KMS-11 (cell line): Measurements from ENCODE around the gene SCN1A.

Source experiments
- H2AFZ ChIP-seq: fragments of 200-600 bp; sonication (generic); 2 replicates; pipeline ENCODE4 v1.6.1; 2016; ENCODE audit warnings: antibody characterized with exemption, mixed run types, low read depth
- H3K27ac ChIP-seq: fragments of 200-600 bp; sonication (generic); 2 replicates; pipeline ENCODE4 v1.6.1; 2016; ENCODE audit warnings: mild to moderate bottlenecking, mixed run types
- H3K27me3 ChIP-seq: fragments of 200-600 bp; sonication (generic); 2 replicates; pipeline ENCODE4 v1.6.1; 2017; ENCODE audit warnings: mild to moderate bottlenecking, low read depth, mixed run types, moderate library complexity; ENCODE audit not compliant: insufficient read depth
- H3K36me3 ChIP-seq: fragments of 200-600 bp; sonication (generic); 2 replicates; pipeline ENCODE4 v1.6.1; 2017; ENCODE audit warnings: mild to moderate bottlenecking, mixed run types; ENCODE audit not compliant: insufficient read depth
- H3K4me1 ChIP-seq: fragments of 200-600 bp; sonication (generic); 2 replicates; pipeline ENCODE4 v1.6.1; 2016; ENCODE audit warnings: mild to moderate bottlenecking, low read depth, mixed run types; ENCODE audit not compliant: poor library complexity, severe bottlenecking
- H3K4me2 ChIP-seq: fragments of 200-600 bp; sonication (generic); 2 replicates; pipeline ENCODE4 v1.7.0; 2016; ENCODE audit warnings: mild to moderate bottlenecking, mixed run types
- H3K4me3 ChIP-seq: fragments of 200-600 bp; sonication (generic); IDR thresholded peaks from 2 replicates; pipeline ENCODE4 v1.6.1; 2017; ENCODE audit warnings: low read depth, low read length, mixed read lengths; ENCODE audit not compliant: insufficient read depth
- H3K79me2 ChIP-seq: fragments of 200-600 bp; sonication (generic); 2 replicates; pipeline ENCODE4 v1.6.1; 2016; ENCODE audit warnings: low read depth, mixed run types; ENCODE audit not compliant: insufficient read depth
- H3K9ac ChIP-seq: fragments of 200-600 bp; sonication (generic); 2 replicates; pipeline ENCODE4 v1.6.1; 2016; ENCODE audit warnings: mild to moderate bottlenecking, mixed run types
- H4K20me1 ChIP-seq: fragments of 200-600 bp; sonication (generic); 2 replicates; pipeline ENCODE4 v1.6.1; 2016; ENCODE audit warnings: mild to moderate bottlenecking, mixed run types; ENCODE audit not compliant: insufficient read depth
- CTCF ChIP-seq: fragments of 200-600 bp; sonication (generic); conservative IDR thresholded peaks from 2 replicates; pipeline ENCODE4 v1.6.1; 2017; ENCODE audit warnings: low read depth, mild to moderate bottlenecking, antibody characterized with exemption, low read length, moderate library complexity, mixed read lengths

The SCN1A gene

GRCh38 chr2:166156985-166157490 lies 29.2 kb upstream of the SCN1A start:
- H3K9ac ChIP-seq = no peak overlapping the region
- H3K36me3 ChIP-seq = no peaks in the 10 kb centered on the region
- no peak overlapping the region for H3K4me3 ChIP-seq
- H4K20me1 ChIP-seq = no peaks in the 10 kb centered on the region
- no peaks in the 10 kb centered on the region for H3K4me1 ChIP-seq
- no peak overlapping the region for H2AFZ ChIP-seq
- H3K4me2 ChIP-seq = no peak overlapping the region
- no peak overlapping the region for H3K27ac ChIP-seq
- H3K79me2 ChIP-seq = no peaks in the 10 kb centered on the region
- TF ChIP-seq CTCF = no peak
- no peaks in the 10 kb centered on the region for H3K27me3 ChIP-seq

GRCh38 chr2:166155589-166155988 lies 27.8 kb upstream of the SCN1A start:
- no peaks in the 10 kb centered on the region for H3K36me3 ChIP-seq
- no peaks in the 10 kb centered on the region for H3K27me3 ChIP-seq
- no peak overlapping the region for H3K4me3 ChIP-seq
- H3K9ac ChIP-seq = no peak overlapping the region
- no peaks in the 10 kb centered on the region for H4K20me1 ChIP-seq
- H3K27ac ChIP-seq = no peak overlapping the region
- H3K79me2 ChIP-seq = no peaks in the 10 kb centered on the region
- H3K4me1 ChIP-seq = no peaks in the 10 kb centered on the region
- no peak overlapping the region for H2AFZ ChIP-seq
- TF ChIP-seq CTCF = no peak
- H3K4me2 ChIP-seq = no peak overlapping the region

- no peak overlapping the region for H3K9ac ChIP-seq
- H3K4me3 ChIP-seq = no peak overlapping the region
- no peaks in the 10 kb centered on the region for H3K36me3 ChIP-seq
- H3K4me2 ChIP-seq = no peak overlapping the region
- H4K20me1 ChIP-seq = no peaks in the 10 kb centered on the region
- no peaks in the 10 kb centered on the region for H3K4me1 ChIP-seq
- H3K27ac ChIP-seq = no peak overlapping the region
- H2AFZ ChIP-seq = no peak overlapping the region
- no peaks in the 10 kb centered on the region for H3K79me2 ChIP-seq
- no peak for TF ChIP-seq CTCF
- no peaks in the 10 kb centered on the region for H3K27me3 ChIP-seq
Observed at GRCh38 chr2:166154685-166155338, 27.0 kb upstream of the SCN1A start.

- Histone ChIP-seq H3K4me1 (no peaks in the 10 kb centered on the region), H3K4me3 (no peak overlapping the region), H3K27ac (no peak overlapping the region), H3K4me2 (no peak overlapping the region), H4K20me1 (no peaks in the 10 kb centered on the region), H3K79me2 (no peaks in the 10 kb centered on the region), H2AFZ (no peak overlapping the region), H3K27me3 (no peaks in the 10 kb centered on the region), H3K36me3 (no peaks in the 10 kb centered on the region), H3K9ac (no peak overlapping the region)
- TF ChIP-seq CTCF = no peak
Observed at GRCh38 chr2:166152064-166152463, 24.2 kb upstream of the SCN1A start.
